CD4-positive, alpha-beta T cell treated with Interleukin-4 for 4 hours (primary cell): ENCODE measurements around the gene TRIM29.
"Not testable (repeated sequence)": the region's sequence is repeated elsewhere in the genome, so short reads cannot be mapped to it uniquely, and the experiment has no call there.

Experiments
- DNase-seq: peaks from one replicate; pipeline ENCODE4 v3.0.0-alpha.2; 2020

The TRIM29 gene, protein sequence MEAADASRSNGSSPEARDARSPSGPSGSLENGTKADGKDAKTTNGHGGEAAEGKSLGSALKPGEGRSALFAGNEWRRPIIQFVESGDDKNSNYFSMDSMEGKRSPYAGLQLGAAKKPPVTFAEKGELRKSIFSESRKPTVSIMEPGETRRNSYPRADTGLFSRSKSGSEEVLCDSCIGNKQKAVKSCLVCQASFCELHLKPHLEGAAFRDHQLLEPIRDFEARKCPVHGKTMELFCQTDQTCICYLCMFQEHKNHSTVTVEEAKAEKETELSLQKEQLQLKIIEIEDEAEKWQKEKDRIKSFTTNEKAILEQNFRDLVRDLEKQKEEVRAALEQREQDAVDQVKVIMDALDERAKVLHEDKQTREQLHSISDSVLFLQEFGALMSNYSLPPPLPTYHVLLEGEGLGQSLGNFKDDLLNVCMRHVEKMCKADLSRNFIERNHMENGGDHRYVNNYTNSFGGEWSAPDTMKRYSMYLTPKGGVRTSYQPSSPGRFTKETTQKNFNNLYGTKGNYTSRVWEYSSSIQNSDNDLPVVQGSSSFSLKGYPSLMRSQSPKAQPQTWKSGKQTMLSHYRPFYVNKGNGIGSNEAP

DNA sequence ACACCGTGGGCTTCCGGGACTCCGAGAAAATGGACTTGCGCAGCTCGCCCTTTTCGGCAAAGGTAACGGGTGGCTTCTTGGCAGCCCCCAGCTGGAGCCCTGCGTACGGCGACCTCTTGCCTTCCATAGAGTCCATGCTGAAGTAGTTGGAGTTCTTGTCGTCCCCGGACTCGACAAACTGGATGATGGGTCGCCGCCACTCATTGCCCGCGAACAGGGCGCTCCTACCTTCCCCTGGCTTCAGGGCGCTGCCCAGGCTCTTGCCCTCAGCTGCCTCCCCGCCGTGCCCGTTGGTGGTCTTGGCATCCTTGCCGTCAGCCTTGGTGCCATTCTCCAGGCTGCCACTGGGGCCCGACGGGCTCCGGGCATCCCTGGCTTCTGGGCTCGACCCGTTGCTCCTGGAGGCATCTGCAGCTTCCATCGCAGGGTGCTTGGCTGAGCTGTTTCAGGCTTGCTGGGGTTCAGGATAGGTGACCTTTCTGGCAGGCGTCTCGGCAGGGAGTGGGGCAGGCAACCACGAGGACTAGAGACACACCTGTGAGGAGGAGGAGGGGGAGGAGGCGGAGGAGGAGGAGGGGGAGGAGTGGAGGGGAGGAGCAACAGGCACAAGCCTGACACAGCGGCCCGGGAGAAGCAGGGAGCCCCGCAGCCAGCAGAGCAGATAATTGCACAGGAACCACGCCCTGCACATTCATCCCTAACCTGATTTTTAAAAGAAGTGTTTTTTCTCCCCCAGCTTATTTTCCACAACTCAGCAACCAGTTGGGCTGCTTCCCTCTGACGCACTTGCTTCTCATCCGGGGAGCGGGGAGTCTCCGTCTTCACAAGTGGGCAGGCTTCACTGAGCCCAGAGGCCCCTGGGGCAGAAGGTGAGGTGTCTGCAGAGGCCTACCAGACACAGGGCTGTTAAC, at the start of gene TRIM29:
Gene TRIM29, minus strand, starts transcription at position 503 of the 911 bp plus-strand sequence. Its CDS starts 82 bp downstream, at position 421.
- no peak for DNase-seq

DNA sequence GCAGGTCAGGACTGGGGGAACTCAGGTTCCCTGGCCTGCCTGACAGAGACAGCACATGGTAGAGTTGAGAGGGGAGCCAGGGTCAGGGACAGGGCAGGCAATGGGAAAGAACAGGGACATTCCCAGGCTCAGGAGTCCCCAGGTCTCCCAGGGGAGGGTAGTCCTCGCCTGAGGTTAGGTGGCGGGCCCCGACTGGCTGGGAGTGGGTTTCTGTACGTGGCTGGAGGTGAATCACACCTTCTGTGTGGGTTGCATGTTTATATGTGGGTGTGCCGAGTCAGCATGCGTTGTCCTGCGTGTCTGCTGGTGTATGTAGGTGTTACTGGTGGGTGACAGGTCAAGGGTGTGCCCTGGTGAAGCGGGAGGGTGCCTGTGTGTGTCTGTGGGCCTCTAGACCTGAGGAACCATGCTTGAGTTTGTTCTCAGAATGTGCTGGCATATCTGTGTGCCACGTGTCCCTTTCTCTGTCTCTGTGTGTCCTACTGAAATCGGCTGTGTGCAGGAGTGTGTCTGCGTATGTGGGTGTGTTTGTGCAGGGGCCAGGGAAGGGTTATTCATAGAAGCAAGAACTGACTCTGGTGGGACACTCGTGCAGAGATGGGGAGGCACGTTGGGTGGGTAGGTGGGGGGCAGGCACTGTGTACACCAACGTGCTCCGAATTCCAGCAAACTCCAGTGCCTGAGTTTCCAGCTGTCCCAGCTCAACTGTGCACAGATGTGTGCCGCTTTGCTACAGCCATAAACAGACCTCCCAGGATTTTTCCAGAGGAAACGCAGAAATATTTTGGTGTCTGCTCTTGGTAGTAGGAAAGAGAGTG, 49.1 kb upstream of the TRIM29 start:
- no peak for DNase-seq

DNA sequence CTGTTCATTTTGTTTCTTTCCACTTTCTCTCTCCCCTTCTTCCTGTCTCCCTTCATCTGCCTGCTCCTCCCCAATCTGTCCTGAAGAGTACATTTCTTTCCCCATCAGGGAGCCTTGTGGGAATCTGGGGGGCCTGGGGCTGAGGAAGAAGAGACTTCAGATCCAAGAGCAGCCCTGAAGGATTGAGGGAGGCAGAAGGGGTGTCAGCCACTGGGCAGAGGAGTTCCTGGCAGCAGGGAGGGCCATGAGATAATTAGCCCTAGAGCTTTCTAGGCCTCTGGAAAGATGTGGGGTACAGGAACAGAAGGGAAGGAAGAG, 48.5 kb upstream of the TRIM29 start:
- no peak for DNase-seq

DNA sequence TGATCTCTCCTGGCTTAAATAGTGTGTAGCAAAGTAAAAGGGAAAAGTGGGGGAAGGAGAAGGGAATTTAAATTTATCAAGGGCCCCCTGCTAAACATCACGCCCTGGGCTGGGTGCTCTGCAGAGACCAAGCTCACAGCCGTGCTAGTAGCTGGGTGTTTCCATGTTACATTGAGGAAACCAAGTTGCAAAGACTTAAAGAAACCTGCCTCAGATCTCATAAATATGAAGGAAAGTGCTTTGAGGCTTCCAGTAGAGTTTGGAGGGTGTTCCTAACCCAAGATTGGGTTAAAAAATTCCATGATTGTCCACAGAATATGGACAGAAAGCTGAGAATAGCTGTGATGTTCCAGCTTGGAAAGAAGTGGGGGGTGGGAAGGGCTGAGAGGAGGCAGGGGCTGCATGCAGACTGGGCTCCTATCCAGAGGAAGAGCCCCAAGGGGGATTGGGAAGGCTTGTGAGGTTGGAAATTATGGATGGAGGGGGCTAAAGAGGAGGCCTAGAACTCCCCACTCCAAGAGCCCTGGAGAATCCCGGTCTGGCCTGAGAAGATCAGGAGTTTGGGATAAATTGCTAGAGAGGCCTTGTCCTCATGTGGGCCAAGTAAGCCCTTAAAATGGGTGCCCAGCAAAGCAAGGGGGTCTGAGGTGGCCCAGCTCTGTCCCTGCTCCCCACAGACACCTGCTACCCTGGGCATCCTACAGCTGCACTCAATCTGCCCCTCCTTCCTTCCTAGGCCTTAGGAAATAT, 48.0 kb upstream of the TRIM29 start:
- DNase-seq = no peak

DNA sequence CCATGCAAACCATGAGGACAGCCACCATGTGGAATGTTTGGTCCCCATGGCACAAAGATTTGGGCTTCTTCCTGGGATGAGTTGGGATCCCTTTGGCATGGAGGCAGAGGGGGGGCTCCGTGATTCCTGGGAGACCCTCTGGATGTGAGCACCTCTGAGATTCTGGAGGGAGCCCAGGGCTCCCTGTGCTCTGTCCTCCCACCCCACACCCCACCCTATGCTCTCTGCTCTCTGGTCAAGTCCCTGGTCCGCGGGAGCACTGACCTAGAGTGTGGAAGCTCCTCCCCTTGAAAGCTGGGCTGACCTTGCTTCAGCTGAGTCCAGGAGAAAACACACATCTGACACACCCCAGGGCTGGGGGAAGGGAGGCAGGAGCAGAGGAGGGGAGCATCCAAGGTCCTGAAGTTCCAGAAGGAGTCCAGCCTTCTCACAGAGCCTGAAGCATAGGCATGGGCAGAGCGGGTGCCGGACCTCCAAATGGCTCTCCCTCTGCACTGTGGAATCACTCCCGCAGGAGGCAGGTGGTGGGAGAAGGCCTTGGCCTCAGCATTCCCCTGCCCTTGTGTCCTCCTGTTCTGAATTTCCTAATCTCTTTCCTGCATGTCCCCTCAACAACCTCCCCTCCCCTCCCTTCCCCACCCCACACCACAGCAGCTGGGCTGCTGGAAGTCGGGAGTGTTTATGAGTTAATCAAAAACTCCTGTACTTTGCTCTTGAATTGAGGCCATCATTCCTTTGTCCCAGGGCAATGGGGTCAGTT, 47.2 kb upstream of the TRIM29 start:
- no peak for DNase-seq

DNA sequence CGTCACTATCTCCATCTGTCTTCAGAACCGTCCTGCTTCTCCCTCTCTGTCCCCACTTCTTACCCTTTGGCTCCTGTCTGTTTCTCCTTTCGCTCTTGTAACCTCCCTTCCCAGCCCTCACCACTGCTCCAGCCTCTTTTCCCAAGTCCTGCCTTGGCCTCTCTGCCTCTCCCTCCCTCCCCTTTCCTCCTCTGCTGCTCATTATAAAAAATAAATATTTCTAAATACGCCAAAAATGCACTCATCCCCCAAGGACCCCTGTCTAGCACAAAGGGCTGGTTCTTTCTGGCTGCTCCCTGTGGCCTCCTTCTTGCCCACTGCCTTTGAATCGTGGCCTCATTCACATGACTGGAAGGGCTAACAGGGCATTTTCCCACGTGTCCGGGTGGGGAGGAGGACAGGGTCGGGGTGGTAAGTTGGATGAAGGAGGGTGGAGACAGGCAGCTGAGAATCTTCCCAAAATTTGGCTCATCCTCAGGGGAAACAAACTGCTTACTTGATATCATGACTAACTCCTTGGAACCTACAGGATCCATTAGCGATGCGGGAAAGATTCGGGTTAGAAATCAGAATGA, 46.5 kb upstream of the TRIM29 start:
- no peak for DNase-seq

DNA sequence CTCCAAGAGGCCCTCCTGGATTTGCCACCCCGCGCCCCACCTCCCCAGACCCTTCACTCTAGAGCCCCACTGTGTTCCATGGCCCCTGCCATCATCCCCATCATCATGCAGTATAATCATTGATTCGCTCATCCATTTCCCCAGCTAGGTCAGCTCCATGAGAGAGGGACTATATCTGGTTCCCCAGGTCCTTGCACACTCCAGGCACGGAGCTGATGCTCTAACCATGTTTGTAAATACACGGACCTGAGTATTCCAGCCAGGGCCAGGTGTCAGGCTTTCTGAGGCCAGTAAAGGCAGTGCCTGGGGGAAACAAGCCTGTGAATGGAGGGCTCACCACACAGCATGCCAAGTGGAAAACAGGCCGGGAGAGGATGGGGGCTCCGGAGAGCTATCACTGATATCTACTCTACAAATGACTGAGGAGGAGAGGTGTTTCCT, 45.8 kb upstream of the TRIM29 start:
- no peak for DNase-seq

DNA sequence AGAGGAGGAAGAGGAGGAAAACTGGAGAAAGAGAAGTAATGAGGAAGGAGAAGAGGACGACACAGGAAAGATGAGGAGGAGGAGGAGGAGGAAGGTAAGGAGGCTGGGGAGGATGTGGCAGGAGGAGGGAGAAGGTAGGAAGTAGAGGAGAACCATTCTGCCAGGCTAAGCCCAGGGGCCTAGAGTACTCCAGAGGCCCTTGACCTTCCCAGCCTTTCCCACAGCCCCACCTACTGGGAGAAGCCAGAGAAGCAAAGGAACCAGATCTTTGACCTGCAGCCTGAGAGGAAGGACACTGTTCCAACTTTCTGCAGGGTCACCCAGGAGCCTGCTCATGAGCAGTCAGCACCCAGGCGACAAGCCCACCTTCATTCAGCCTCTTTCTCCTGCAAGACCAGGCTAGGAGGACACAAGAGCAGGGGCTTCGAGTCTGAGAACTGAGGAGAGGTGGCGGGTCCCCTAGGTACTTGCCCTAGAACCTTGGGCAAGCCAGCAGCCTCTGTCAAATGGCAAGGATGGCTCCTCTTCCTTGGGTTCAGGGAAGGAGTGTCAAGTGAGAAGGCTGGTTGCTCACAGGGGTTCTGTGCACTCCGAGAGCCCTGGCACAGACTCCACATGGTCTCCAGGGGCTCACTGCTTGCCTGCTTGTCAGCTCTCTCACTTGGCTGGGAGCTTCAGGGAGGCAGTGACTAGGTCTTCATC, 45.0 kb upstream of the TRIM29 start:
- DNase-seq = no peak

DNA sequence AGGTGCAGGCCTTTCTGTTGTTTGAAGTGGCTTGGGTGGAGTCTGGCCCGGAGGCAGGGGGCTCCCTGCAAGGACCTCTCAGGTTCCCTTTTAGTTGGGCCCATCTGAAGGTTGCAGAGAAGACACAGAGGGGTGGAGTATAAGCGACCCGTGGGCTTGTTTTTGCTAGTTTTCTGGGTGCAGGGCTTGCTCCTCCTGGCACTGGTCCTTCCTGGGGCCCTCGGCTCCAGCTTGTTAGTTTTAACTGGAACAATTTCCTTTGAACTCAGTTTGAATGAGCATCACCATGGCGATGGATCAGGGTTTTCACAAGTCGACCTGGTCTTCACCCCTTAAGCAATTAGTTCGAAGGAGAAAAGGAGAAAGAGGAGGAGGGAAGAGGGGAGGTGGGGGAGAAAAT, 44.5 kb upstream of the TRIM29 start:
- DNase-seq = no peak

DNA sequence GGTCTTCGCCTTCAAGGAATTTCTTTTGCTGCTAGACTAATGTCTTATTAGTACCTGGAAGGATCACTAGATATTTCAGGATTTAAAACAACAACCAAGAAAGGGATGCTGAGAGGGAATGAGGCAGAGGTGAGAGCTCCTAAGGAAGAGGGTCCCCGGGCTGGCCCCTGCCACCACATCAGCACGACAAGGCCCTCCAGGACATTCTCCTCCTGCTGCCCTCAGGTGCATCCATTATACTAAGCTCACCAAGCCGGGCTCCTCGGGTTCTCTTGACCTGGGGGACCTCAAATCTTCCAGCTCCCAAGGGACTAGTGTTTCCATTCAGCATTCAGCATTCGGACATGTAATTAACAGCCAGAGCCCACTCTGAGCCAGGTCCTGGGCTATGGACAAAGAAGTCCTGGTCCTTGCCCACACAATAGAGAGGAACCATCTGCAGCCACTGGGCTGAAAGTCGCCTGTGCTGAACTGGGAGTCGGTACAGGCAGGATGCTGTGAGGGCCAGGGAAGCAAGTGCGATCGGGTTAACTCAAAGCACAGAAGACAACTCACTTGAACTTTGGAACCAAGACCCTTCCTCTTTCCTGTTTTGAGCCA, 43.6 kb upstream of the TRIM29 start:
- DNase-seq = no peak

DNA sequence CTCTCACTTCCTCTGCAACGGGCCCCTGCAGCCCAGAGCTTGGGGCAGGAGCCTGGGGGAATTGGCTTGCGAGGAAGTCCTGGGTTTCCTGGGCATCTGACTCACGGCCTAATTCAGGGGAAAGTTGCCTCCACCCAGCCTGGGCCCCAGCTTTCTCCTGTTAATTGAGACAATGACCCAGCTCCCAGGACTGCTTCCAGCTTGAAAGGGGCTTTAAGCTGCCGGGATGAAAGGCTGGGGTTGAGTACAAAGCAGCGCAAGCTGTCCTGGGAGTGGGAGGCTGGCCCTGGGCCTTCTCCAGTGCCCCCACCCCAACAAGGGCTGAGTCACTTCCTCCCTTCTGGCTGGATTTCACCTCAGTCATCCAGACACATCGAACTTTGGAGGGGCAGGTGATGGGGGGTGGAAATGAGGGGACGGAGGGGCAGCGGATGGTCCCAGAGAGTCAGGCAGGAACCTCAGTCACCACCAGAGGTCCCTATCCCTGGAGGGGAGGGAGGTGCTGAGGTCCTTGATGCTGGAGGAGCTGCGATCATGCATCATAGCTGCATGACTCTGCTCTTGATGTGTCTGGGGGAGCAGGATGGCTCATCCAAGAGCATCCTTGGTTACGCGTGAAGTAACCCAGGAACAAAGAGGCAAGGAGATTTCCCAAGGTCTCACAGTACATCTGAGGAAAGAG, 42.8 kb upstream of the TRIM29 start:
- no peak for DNase-seq

DNA sequence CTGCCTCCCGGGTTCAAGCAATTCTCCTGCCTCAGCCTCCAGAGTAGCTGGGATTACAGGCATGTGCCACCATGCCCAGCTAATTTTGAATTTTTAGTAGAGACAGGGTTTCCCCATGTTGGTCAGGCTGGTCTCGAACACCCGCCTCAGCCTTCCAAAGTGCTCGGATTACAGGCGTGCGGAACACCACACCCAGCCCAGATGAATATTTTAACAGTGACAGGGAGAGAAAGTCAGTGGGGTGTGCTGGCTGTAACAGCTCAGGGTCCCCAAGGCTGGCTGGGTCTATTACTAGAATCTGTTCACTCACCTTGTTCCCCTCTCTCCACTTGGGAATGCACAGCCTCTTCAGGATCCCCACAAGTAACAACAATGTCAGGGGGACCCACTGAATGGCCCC, 42.1 kb upstream of the TRIM29 start:
- not testable (repeated sequence) for DNase-seq

DNA sequence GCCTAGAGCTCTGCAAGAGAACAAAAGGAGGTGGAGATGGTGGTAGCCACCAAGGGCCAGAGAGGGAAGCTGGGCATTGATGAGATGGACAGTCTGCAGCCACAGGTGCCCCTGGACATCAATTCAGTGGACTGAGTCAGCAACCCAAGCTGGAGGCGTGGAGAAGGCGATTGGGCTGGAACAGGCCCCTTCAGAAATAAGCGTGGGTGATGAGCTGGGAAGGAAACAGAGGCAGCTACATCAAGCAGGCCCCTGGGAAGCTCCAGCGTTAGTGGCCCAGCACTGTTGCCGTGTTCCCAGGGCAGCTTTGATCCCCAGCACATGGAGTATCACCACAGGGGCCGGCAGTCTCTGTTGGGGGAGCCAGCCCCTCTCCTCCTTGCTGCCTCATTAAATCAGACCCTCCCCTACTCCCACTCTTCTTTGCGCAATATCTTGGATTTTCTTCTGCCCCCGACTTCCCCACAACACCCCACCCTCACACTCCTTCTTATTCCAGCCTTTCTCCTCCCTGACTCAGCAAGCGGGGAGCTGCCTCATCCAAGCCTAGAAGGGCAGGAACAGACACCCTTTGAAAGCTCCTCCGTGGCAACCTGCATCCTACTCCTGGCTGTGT, 41.3 kb upstream of the TRIM29 start:
- DNase-seq = no peak

DNA sequence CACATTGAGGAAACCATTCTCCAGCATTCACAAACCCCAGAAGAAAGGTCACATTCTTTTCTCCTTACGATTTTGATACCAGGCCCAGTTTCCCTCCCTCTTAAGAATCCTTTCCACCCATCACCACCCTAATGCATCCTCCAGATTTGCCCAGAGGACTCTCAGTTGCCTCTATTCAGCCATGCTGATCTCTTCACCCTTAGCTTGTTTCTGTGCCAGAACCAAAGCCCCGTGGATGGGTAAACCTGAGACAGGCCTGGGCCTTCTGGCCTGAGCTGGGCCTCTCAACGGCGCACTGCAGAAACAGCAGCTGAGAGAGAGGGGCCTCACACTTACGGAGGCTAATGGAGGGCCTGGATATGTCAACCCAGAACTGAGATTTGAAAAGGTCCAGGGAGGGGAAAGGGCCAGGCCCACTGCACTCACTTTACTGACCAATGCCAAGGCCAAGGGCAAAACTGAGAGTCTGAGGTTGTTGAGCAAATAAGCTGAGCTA, 40.7 kb upstream of the TRIM29 start:
- no peak for DNase-seq

DNA sequence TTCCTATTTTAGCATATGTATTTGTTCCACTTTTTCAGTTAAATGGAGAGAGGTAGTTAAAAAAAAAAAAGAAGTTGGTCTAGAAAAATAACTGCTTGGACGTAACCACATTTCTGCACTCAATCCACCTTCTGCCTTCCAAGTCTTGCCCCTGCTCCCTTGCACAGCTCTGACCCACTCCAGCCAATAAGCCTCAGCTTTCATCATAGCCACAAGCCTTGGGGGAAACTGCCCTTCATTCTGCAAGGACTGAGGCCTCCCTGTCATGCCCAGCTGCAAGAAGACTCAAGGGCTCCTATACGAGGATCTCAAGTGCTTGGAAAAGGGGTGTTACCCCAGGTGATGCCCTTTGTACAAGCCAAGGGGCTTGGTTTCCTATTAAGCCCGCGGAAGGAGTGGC, 37.0 kb upstream of the TRIM29 start:
- DNase-seq = no peak

DNA sequence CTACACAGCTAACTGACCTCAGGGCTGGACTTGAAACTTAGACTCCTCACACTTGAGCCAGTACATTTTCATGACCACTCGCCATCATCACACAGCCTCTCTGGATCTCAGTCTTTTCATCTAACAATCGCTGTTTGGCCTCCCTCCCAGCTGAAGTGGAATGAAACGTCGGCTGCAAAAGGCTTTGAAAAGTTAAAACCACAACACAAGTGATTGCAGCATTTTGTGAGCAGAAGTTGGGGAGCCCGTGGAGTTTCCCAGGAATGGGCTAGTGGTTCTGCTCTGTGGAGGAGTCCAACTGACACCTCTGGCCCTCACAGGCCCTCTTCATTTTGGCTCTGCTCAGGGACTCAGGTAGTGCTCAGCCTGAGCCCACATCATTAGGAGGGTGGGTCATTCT, 35.9 kb upstream of the TRIM29 start:
- DNase-seq = no peak

DNA sequence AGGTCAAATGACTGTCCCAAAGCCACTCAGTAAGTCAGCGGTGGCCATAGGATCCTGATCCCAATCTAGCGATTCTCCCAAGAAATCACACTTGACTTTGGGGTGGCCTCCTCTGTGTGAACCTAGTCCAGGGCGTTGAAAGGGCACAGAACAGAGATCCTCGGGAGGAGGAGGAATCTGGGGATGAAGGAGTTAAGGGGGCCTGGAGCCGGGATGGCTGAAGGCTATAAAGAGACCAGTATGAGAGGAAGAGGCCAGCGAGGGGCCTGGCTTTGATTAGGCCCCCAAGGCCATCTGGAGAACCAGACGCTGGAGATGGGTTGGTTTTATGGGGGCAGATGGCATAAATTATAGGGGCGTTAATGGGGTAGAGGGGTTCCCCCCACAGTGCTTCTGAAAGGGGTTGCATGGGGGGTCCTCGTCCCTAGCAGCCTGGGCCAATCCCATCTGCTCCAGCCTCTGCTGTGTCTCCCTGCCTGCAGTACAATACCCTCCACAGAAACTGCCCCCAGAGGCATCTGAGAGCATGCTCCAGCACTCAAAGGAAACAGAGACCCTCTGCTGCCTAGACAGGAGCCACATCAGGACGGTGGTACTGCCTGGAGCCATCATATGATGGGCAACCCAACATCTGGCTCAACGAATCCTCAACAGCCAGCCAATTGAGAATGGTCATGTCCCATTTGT, 35.2 kb upstream of the TRIM29 start:
- DNase-seq = no peak
